OCI-LY7 (cell line): ENCODE results near the gene ALPL. TPM values are rescaled to one million over a fixed set of nuclear protein-coding genes. Genes with fewer than 3 reads are reported as not detected.
A peak's percentile ranks its signal among the peaks of the same experiment; 100 is the strongest.

Experiments used
- BruUV-seq: library from RNA; stranded (reverse); fragments of 400-500 nt; replicated peaks from 2 replicates; lab custom pipeline; 2021; lab: Mats Ljungman, UMichigan
- CTCF ChIA-PET: fragments of 300-600 bp; sonication (Branson Sonifier 250); formaldehyde crosslinking; loops from one replicate; lab custom pipeline; 2022; ENCODE audit warnings: antibody characterized with exemption; ENCODE audit not compliant: unreplicated experiment; lab: Charles Lee
- POLR2A ChIA-PET: fragments of 300-600 bp; sonication (Branson Sonifier 250); formaldehyde crosslinking; loops from one replicate; lab custom pipeline; 2022; ENCODE audit warnings: antibody characterized with exemption; lab: Charles Lee
- DNase-seq: peaks from one replicate; pipeline ENCODE4 v3.0.0-alpha.2; 2015; ENCODE audit warnings: low spot score
- H2AFZ ChIP-seq: fragments of 200-600 bp; sonication (generic), shearing (Covaris generic); 2 replicates; pipeline ENCODE4 v1.6.1; 2014; ENCODE audit warnings: mild to moderate bottlenecking, antibody characterized with exemption, low read length, moderate library complexity
- H3K27ac ChIP-seq: fragments of 200-600 bp; sonication (generic); 2 replicates; pipeline ENCODE4 v1.5.1; 2014; ENCODE audit warnings: mixed run types, low read depth, mild to moderate bottlenecking, moderate library complexity, low read length, inconsistent platforms; ENCODE audit not compliant: poor library complexity, severe bottlenecking
- H3K36me3 ChIP-seq: fragments of 200-600 bp; sonication (generic); 2 replicates; pipeline ENCODE4 v1.6.1; 2014; ENCODE audit warnings: mild to moderate bottlenecking, antibody characterized with exemption, low read length, moderate library complexity, mixed read lengths; ENCODE audit not compliant: insufficient read depth
- H3K4me1 ChIP-seq: fragments of 200-600 bp; sonication (generic); 2 replicates; pipeline ENCODE4 v1.5.1; 2014; ENCODE audit warnings: mild to moderate bottlenecking, low read length; ENCODE audit not compliant: insufficient read depth, poor library complexity, severe bottlenecking
- H3K4me2 ChIP-seq: fragments of 200-600 bp; sonication (generic); 2 replicates; pipeline ENCODE4 v1.6.1; 2014; ENCODE audit warnings: mild to moderate bottlenecking, low read length
- H3K4me3 ChIP-seq: fragments of 200-600 bp; sonication (generic); 2 replicates; pipeline ENCODE4 v1.5.1; 2014; ENCODE audit warnings: mild to moderate bottlenecking, low read depth, low read length; ENCODE audit not compliant: poor library complexity, severe bottlenecking
- H3K79me2 ChIP-seq: fragments of 200-600 bp; sonication (generic); 2 replicates; pipeline ENCODE4 v1.6.1; 2016; ENCODE audit warnings: low read depth, mild to moderate bottlenecking, low read length, moderate library complexity, mixed read lengths; ENCODE audit not compliant: insufficient read depth
- H3K9me2 ChIP-seq: fragments of 200-600 bp; sonication (generic); 2 replicates; pipeline ENCODE4 v1.6.1; 2016; ENCODE audit warnings: mild to moderate bottlenecking, low read length, mixed read lengths; ENCODE audit not compliant: insufficient read depth
- H3K9me3 ChIP-seq: fragments of 200-600 bp; sonication (generic); 2 replicates; pipeline ENCODE4 v1.6.1; 2014; ENCODE audit warnings: mild to moderate bottlenecking, mixed run types, low read length, mixed read lengths
- H4K20me1 ChIP-seq: fragments of 200-600 bp; sonication (generic); 2 replicates; pipeline ENCODE4 v1.6.1; 2014; ENCODE audit warnings: mild to moderate bottlenecking, antibody characterized with exemption, low read length, moderate library complexity, mixed read lengths; ENCODE audit not compliant: insufficient read depth
- EZH2phosphoT487 ChIP-seq: fragments of 200-600 bp; sonication (generic); IDR thresholded peaks from 2 replicates; pipeline ENCODE4 v1.6.1; 2018; ENCODE audit warnings: low read depth, borderline replicate concordance, mild to moderate bottlenecking, mixed run types, antibody characterized with exemption, low read length, moderate library complexity, mixed read lengths
- intact Hi-C: fragments of 100-400 bp; cut with micrococcal nuclease; formaldehyde crosslinking; loops from one replicate; pipeline ENCODE4 v1.10.0; 2022; ENCODE audit not compliant: unreplicated experiment
- total RNA-seq, 2 experiments: library from RNA; depleted of rRNA in 1 of 2; stranded (reverse); fragments of >200 nt in 1 of 2; shearing (Covaris generic) in 1 of 2; gene quantifications; 2 replicates each; pipeline ENCODE4 v1.2.3, GENCODE V29; 2014 to 2022
- TF ChIP-seq, protein P1 (sequence below): fragments of 200-600 bp; sonication (generic); conservative IDR thresholded peaks from 2 replicates; pipeline ENCODE4 v1.5.1; 2014; ENCODE audit warnings: mild to moderate bottlenecking, antibody characterized with exemption, low read length, moderate library complexity, mixed read lengths

ALPL gene
- total RNA-seq, 2 experiments from 2014 or later, result not detected

DNA sequence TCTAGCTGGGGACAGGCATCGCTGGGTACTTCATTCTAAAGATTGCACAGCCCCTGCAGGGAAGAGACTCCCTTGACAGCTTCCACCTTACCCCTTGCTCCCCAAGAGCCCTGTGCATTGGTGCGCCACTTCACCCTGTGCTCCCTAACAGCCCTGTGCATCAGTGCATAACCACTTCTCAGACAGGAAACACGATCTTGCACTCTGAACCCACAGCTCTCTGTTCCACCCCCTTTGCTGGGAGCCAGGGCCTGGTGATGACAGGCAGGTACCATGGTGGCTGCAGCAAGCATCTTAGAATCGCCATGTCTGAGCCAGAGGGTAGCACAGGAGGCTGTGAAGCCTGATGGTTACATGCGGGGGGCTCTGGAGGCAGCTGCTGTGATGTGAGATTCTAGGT lies 5.0 kb downstream of the ALPL start:
- no peak for TF ChIP-seq EZH2phosphoT487
- TF ChIP-seq, protein P1, sequence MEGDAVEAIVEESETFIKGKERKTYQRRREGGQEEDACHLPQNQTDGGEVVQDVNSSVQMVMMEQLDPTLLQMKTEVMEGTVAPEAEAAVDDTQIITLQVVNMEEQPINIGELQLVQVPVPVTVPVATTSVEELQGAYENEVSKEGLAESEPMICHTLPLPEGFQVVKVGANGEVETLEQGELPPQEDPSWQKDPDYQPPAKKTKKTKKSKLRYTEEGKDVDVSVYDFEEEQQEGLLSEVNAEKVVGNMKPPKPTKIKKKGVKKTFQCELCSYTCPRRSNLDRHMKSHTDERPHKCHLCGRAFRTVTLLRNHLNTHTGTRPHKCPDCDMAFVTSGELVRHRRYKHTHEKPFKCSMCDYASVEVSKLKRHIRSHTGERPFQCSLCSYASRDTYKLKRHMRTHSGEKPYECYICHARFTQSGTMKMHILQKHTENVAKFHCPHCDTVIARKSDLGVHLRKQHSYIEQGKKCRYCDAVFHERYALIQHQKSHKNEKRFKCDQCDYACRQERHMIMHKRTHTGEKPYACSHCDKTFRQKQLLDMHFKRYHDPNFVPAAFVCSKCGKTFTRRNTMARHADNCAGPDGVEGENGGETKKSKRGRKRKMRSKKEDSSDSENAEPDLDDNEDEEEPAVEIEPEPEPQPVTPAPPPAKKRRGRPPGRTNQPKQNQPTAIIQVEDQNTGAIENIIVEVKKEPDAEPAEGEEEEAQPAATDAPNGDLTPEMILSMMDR, result no peak
- Histone ChIP-seq H4K20me1 (no peaks in the 10 kb centered on the region), H3K79me2 (no peaks in the 10 kb centered on the region), H3K27ac (peak overlapping the region; percentile 11), H3K36me3 (no peaks in the 10 kb centered on the region), H3K9me3 (no peaks in the 10 kb centered on the region), H3K4me3 (peak overlapping the region; percentile 5), H2AFZ (no peak overlapping the region), H3K4me2 (peak overlapping the region; percentile 62), H3K4me1 (peaks cover 63% of the 10 kb centered on the region), H3K9me2 (no peaks in the 10 kb centered on the region)
- ChIA-PET CTCF (no interaction called here), POLR2A (interaction anchor here (0.5 kb wide), 2 partner anchors 845 to 1633 kb away, joined by 3 read pairs; no protein-coding TSS in a partner anchor)
- BruUV-seq, result no TSS peak
- intact Hi-C loops, result no loop called here
- peak; percentile 71 for DNase-seq

DNA sequence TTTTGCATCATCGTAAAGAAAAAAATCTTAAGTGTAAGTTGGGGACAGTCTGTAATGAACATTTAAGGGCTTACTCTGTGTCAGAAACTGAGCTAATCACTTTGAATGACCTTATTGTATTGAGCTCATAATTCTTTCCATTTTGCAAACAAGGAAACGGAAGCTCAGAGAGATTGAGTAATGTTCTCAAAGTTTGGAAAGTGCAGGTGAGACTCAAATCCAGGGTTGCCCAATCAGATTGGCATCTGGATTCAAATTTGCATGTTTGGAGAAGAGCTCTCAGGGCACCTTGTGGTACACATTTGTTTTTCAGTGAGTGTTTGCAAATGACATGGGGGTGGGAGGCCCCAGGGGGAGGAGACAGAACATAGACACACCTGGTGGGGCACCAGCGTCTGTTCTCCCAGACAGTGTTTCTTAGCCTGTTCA lies 8.0 kb downstream of the ALPL start:
- CTCF ChIA-PET, result no interaction called here
- H3K9me3 ChIP-seq, result no peaks in the 10 kb centered on the region
- peak overlapping the region; percentile 8; the same call in 1 of the 2 replicates for H2AFZ ChIP-seq
- H4K20me1 ChIP-seq, result no peaks in the 10 kb centered on the region
- H3K27ac ChIP-seq, result peak overlapping the region; percentile 72
- peak; percentile 47 for DNase-seq
- TF ChIP-seq EZH2phosphoT487, result no peak
- TF ChIP-seq, protein P1, result no peak
- intact Hi-C loops, result no loop called here
- H3K9me2 ChIP-seq, result no peaks in the 10 kb centered on the region
- no peaks in the 10 kb centered on the region for H3K36me3 ChIP-seq
- peak overlapping the region; percentile 86 for H3K4me2 ChIP-seq
- POLR2A ChIA-PET, result interaction anchor here (1.2 kb wide), 1 partner anchor 56 kb away, joined by 4 read pairs; no protein-coding TSS in a partner anchor
- H3K4me3 ChIP-seq, result peak overlapping the region; percentile 51
- BruUV-seq, result no TSS peak
- peaks cover 85% of the 10 kb centered on the region for H3K4me1 ChIP-seq
- no peaks in the 10 kb centered on the region for H3K79me2 ChIP-seq
